CD14-positive monocyte (primary cell): ENCODE data around the gene FBXL12. TPM values are rescaled to one million over a fixed set of nuclear protein-coding genes. Genes with fewer than 3 reads are reported as not detected.

ENCODE experiments used
- DNase-seq, 3 donors: peaks; one replicate each; pipeline ENCODE4 v3.0.0-alpha.2; 2011 to 2022
- H2AFZ ChIP-seq: 2 replicates; pipeline ENCODE4 v1.6.0; 2012; ENCODE audit warnings: mild to moderate bottlenecking, low read depth, low read length, inconsistent platforms; ENCODE audit not compliant: insufficient read depth, poor library complexity, severe bottlenecking
- H3K27ac ChIP-seq, 2 donors: 1 replicate in 1 of 2; 2 replicates in 1 of 2; pipeline ENCODE4 v1.5.1; 2012 to 2013; ENCODE audit warnings: low read length in 2 of 2, control low read depth in 1 of 2, inconsistent platforms in 1 of 2, low read depth in 1 of 2, mild to moderate bottlenecking in 1 of 2
- H3K27me3 ChIP-seq, 2 donors: one replicate each; pipeline versions ENCODE4 v1.6.0 to v1.6.1; 2011 to 2013; ENCODE audit warnings: low read length in 2 of 2; ENCODE audit not compliant: control insufficient read depth in 2 of 2, insufficient read depth in 2 of 2
- H3K36me3 ChIP-seq, 2 donors: replicated peaks in 1 of 2; 1 replicate in 1 of 2; 2 replicates in 1 of 2; pipeline versions ENCODE4 v1.5.1 to v1.6.1; 2012 to 2013; ENCODE audit warnings: low read length in 2 of 2, control low read depth in 1 of 2, inconsistent platforms in 1 of 2, mild to moderate bottlenecking in 1 of 2; ENCODE audit not compliant: insufficient read depth in 2 of 2, control insufficient read depth in 1 of 2
- H3K4me1 ChIP-seq, 2 donors: 1 replicate in 1 of 2; 2 replicates in 1 of 2; pipeline versions ENCODE4 v1.5.1 to v1.6.1; 2012 to 2013; ENCODE audit warnings: low read length in 2 of 2, control low read depth in 1 of 2, inconsistent platforms in 1 of 2, mild to moderate bottlenecking in 1 of 2, moderate library complexity in 1 of 2; ENCODE audit not compliant: insufficient read depth in 2 of 2, control insufficient read depth in 1 of 2
- H3K4me2 ChIP-seq: replicated peaks from 2 replicates; pipeline ENCODE3; 2012; ENCODE audit warnings: low read length, moderate library complexity, mild to moderate bottlenecking; ENCODE audit not compliant: poor library complexity, severe bottlenecking; ENCODE audit errors: extremely low read depth
- H3K4me3 ChIP-seq, 3 experiments: fragments of 200-600 bp in 1 of 3; sonication (generic) in 1 of 3; replicated peaks in 1 of 3; 1 replicate in 2 of 3; 2 replicates in 1 of 3; pipeline ENCODE4 v1.5.1; 2011 to 2013; ENCODE audit warnings: low read length in 3 of 3, mild to moderate bottlenecking in 3 of 3, control low read depth in 2 of 3, low read depth in 2 of 3, inconsistent platforms in 1 of 3, moderate library complexity in 1 of 3
- H3K79me2 ChIP-seq: 2 replicates; pipeline ENCODE4 v1.6.0; 2012; ENCODE audit warnings: mild to moderate bottlenecking, control low read depth, inconsistent platforms, low read length, moderate library complexity; ENCODE audit not compliant: insufficient read depth
- H3K9ac ChIP-seq: 2 replicates; pipeline ENCODE4 v1.6.0; 2017; ENCODE audit warnings: low read length, mild to moderate bottlenecking; ENCODE audit not compliant: insufficient read depth, poor library complexity, severe bottlenecking
- H3K9me3 ChIP-seq, 2 donors: replicated peaks in 1 of 2; 1 replicate in 1 of 2; 2 replicates in 1 of 2; pipeline versions ENCODE4 v1.5.1 to v1.6.1; 2012 to 2013; ENCODE audit warnings: low read length in 2 of 2, control low read depth in 1 of 2; ENCODE audit not compliant: control insufficient read depth in 1 of 2, insufficient read depth in 1 of 2
- H4K20me1 ChIP-seq: 2 replicates; pipeline ENCODE4 v1.6.0; 2012; ENCODE audit warnings: mild to moderate bottlenecking, low read length, control low read depth, moderate library complexity; ENCODE audit not compliant: insufficient read depth
- H3K27ac Mint-ChIP-seq, 7 donors: one replicate each; pipeline ENCODE4 v1.8.0; 2020; ENCODE audit warnings: mild to moderate bottlenecking in 7 of 7, mixed read lengths in 7 of 7, moderate library complexity in 6 of 7, inconsistent platforms in 2 of 7
- H3K27me3 Mint-ChIP-seq, 3 donors: one replicate each; pipeline ENCODE4 v1.8.0; 2021 to 2022; ENCODE audit warnings: low read depth in 3 of 3, mild to moderate bottlenecking in 3 of 3, mixed read lengths in 3 of 3, moderate library complexity in 3 of 3, inconsistent platforms in 1 of 3
- H3K36me3 Mint-ChIP-seq, 2 donors: one replicate each; pipeline ENCODE4 v1.8.0; 2020; ENCODE audit warnings: mixed read lengths in 2 of 2, inconsistent platforms in 1 of 2, mild to moderate bottlenecking in 1 of 2
- H3K4me1 Mint-ChIP-seq: one replicate; pipeline ENCODE4 v1.8.0; 2020; ENCODE audit warnings: mild to moderate bottlenecking, mixed read lengths
- H3K4me3 Mint-ChIP-seq, 2 donors: one replicate each; pipeline ENCODE4 v1.8.0; 2020; ENCODE audit warnings: mild to moderate bottlenecking in 2 of 2, mixed read lengths in 2 of 2, moderate library complexity in 1 of 2
- H3K9me3 Mint-ChIP-seq, 7 donors: one replicate each; pipeline ENCODE4 v1.8.0; 2020 to 2022; ENCODE audit warnings: mixed read lengths in 7 of 7, mild to moderate bottlenecking in 6 of 7, moderate library complexity in 6 of 7, inconsistent platforms in 2 of 7
- WGBS: methylation state at CpG from one replicate; pipeline ENCODE4 v1.1.5; 2013; ENCODE audit warnings: missing lambda C conversion rate; ENCODE audit not compliant: insufficient coverage; 5-methylcytosine and 5-hydroxymethylcytosine counted together
- intact Hi-C, 2 donors: fragments of 100-400 bp; cut with micrococcal nuclease; formaldehyde crosslinking; loops; one replicate each; pipeline versions ENCODE4 v1.15.0 to v1.15.1; 2023
- polyA plus RNA-seq, 3 donors: library from polyadenylated mRNA; depleted of rRNA in 1 of 3; unstranded in 2 of 3; stranded (reverse) in 1 of 3; fragments of 300-500 nt in 2 of 3; fragments of >200 nt in 1 of 3; fragmentation: Illumina TruSeq in 2 of 3; gene quantifications; 1 replicate in 2 of 3; 2 replicates in 1 of 3; pipeline ENCODE4 v1.2.3, GENCODE V29; 2012 to 2021
- TF ChIP-seq, protein P1 (sequence below): fragments of 200-600 bp; IDR thresholded peaks from one replicate; pipeline ENCODE4 v1.8.0; 2022; ENCODE audit warnings: antibody characterized with exemption, mild to moderate bottlenecking

Gene FBXL12
- polyA plus RNA-seq, 3 donors: 6.6 to 49.8 (median 8.1) TPM

DNA sequence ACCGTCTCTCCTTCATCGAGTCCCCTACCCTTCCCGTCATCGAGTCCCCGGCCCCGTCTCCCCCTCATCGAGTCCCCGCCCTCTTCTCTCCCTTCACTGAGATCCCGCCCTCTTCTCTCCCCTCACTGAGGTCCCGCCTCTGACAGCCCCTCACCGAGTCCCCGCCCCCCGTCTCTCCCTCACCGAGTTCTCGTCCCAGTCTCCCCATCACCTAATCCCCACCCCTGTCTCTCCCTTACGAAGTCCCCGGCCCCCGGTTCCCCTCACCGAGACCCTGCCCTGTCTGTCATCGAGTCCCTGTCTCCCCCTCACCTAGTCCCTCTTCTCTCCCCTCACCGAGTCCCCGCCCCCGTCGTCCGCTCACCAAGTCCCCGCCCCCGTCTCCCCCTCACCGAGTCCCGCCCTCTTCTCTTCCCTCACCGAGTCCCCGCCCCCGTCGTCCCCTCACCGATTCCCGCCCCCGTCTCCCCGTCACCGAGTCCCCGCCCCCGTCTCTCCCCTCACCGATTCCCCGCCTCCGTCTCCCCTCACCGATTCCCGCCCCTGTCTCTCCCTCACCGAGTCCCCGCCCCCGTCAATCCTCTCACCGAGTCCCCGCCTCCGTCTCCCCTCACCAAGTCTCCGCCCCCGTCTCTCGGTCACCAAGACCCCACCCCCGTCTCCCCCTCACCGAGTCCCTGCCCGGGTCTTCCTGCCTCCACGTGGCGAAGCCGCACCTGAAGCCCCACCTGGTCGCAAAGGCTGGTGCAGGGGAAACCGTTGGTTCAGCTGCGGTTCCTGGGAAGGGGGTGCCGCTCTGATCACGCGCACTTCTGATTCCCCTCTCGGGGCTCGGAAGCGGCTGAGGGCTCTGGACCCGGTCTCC lies 26.4 kb downstream of the FBXL12 start:
- peaks cover 20% of the 10 kb centered on the region for H3K4me1 Mint-ChIP-seq
- peak overlapping the region; percentile 65 to 93 (median 90) for H3K4me3 ChIP-seq

More for the DNA sequence above, 26.4 kb downstream of the FBXL12 start:
- no peaks in the 10 kb centered on the region for H3K9me3 ChIP-seq
- peak overlapping the region; percentile 88 to 91 for H3K4me3 Mint-ChIP-seq
- H2AFZ ChIP-seq: peak overlapping the region; percentile 99
- H3K27me3 ChIP-seq: no peaks in the 10 kb centered on the region
- H3K36me3 ChIP-seq: no peaks in the 10 kb centered on the region
- peak; percentile 88 to 96 (median 91) for DNase-seq
- peaks cover 0 to 2% (median 0%) of the 10 kb centered on the region in 3 donors for H3K27me3 Mint-ChIP-seq
- H4K20me1 ChIP-seq: no peaks in the 10 kb centered on the region
- intact Hi-C loops: loop anchor here (1.0 to 10.0 kb wide), 7 partner anchors 27 to 958 kb away; partner anchors contain the start of genes FBXL12 (in 2 of the 2), MBD3L1 (in 1 of the 2), ZNF317 (in 1 of the 2) and ZNF558 (in 1 of the 2)
- peak overlapping the region; percentile 82 to 91 for H3K27ac ChIP-seq
- peaks cover 20 to 22% of the 10 kb centered on the region in 2 donors for H3K4me1 ChIP-seq
- H3K79me2 ChIP-seq: no peaks in the 10 kb centered on the region
- peak overlapping the region; percentile 79 for H3K9ac ChIP-seq
- peaks cover 0 to 2% (median 0%) of the 10 kb centered on the region in 7 donors for H3K9me3 Mint-ChIP-seq
- no peaks in the 10 kb centered on the region for H3K36me3 Mint-ChIP-seq
- peak overlapping the region; percentile 85 to 100 (median 96) for H3K27ac Mint-ChIP-seq
- peak overlapping the region; percentile 95 for H3K4me2 ChIP-seq
- TF ChIP-seq, protein P1, sequence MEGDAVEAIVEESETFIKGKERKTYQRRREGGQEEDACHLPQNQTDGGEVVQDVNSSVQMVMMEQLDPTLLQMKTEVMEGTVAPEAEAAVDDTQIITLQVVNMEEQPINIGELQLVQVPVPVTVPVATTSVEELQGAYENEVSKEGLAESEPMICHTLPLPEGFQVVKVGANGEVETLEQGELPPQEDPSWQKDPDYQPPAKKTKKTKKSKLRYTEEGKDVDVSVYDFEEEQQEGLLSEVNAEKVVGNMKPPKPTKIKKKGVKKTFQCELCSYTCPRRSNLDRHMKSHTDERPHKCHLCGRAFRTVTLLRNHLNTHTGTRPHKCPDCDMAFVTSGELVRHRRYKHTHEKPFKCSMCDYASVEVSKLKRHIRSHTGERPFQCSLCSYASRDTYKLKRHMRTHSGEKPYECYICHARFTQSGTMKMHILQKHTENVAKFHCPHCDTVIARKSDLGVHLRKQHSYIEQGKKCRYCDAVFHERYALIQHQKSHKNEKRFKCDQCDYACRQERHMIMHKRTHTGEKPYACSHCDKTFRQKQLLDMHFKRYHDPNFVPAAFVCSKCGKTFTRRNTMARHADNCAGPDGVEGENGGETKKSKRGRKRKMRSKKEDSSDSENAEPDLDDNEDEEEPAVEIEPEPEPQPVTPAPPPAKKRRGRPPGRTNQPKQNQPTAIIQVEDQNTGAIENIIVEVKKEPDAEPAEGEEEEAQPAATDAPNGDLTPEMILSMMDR: no peak
- 1% methylated on average over 45 of the region's 70 CpGs for WGBS
